Renal cortex interstitium (tissue), 11 donors: ENCODE data around the gene EXTL1. TPM values are rescaled to one million over a fixed set of nuclear protein-coding genes. Genes with fewer than 3 reads are reported as not detected.

Source experiments
- DNase-seq, 11 donors: peaks; one replicate each; pipeline ENCODE4 v3.0.0-alpha.2; 2013; ENCODE audit warnings: low read depth in 9 of 11, low spot score in 4 of 11; ENCODE audit errors: extremely low read depth in 1 of 11
- polyA plus RNA-seq, 3 donors: library from polyadenylated mRNA; unstranded; fragments of 120-200 nt; gene quantifications; one replicate each; pipeline ENCODE4 v1.2.1, GENCODE V29; 2013; ENCODE audit not compliant: insufficient read length in 3 of 3

The EXTL1 gene
- polyA plus RNA-seq, 3 donors = 1.5 to 1.7 (median 1.6) TPM

- DNase-seq = no peak
Measured at GRCh38 chr1:26019641-26020315, 1.8 kb upstream of the EXTL1 start.

GRCh38 chr1:26020330-26020768 lies 1.2 kb upstream of the EXTL1 start:
- DNase-seq = no peak

- no peak for DNase-seq
Measured at GRCh38 chr1:26020941-26021646, 481 bp upstream of the EXTL1 start.

- no peak for DNase-seq
Measured at GRCh38 chr1:26022404-26022779, 817 bp downstream of the EXTL1 start.

GRCh38 chr1:26023009-26023408 lies 1.4 kb downstream of the EXTL1 start:
- DNase-seq = no peak

- no peak for DNase-seq
Measured at GRCh38 chr1:26023826-26024225, 2.3 kb downstream of the EXTL1 start.

- no peak for DNase-seq
Measured at GRCh38 chr1:26025060-26025459, 3.5 kb downstream of the EXTL1 start.

GRCh38 chr1:26025517-26025916 lies 3.9 kb downstream of the EXTL1 start:
- DNase-seq = no peak

- no peak for DNase-seq
Measured at GRCh38 chr1:26027716-26028489, 6.3 kb downstream of the EXTL1 start.

GRCh38 chr1:26028490-26028980 lies 7.0 kb downstream of the EXTL1 start:
- DNase-seq = no peak

- no peak for DNase-seq
Measured at GRCh38 chr1:26029054-26029863, 7.7 kb downstream of the EXTL1 start.

GRCh38 chr1:26029864-26030481 lies 8.4 kb downstream of the EXTL1 start:
- no peak for DNase-seq

GRCh38 chr1:26031196-26031595 lies 9.6 kb downstream of the EXTL1 start:
- DNase-seq = no peak

GRCh38 chr1:26031611-26032220 lies 10.1 kb downstream of the EXTL1 start:
- DNase-seq = no peak

- no peak for DNase-seq
Measured at GRCh38 chr1:26032656-26033357, 11.2 kb downstream of the EXTL1 start.

GRCh38 chr1:26034504-26035202 lies 13.1 kb downstream of the EXTL1 start:
- DNase-seq = no peak
